Myocyte (in vitro differentiated cells): ENCODE measurements around the gene C1QL1. TPM values are rescaled to one million over a fixed set of nuclear protein-coding genes. Genes with fewer than 3 reads are reported as not detected.
"Not testable (repeated sequence)": the region's sequence is repeated elsewhere in the genome, so short reads cannot be mapped to it uniquely, and the experiment has no call there.

Experiments
- DNase-seq: peaks from one replicate; pipeline ENCODE4 v3.0.0-alpha.2; 2012; ENCODE audit warnings: low read depth
- total RNA-seq: library from RNA; depleted of rRNA; stranded (reverse); fragments of >200 nt; gene quantifications from 2 replicates; pipeline ENCODE4 v1.2.3, GENCODE V29; 2014

Gene C1QL1
- total RNA-seq, 1 donor from 2014 or later = 0.11 TPM

- DNase-seq = no peak
These were observed 2.4 kb downstream of the C1QL1 start for GRCh38 chr17:44965481-44966234.

- no peak for DNase-seq
These were observed 6.2 kb downstream of the C1QL1 start for GRCh38 chr17:44961921-44962350.

DNA sequence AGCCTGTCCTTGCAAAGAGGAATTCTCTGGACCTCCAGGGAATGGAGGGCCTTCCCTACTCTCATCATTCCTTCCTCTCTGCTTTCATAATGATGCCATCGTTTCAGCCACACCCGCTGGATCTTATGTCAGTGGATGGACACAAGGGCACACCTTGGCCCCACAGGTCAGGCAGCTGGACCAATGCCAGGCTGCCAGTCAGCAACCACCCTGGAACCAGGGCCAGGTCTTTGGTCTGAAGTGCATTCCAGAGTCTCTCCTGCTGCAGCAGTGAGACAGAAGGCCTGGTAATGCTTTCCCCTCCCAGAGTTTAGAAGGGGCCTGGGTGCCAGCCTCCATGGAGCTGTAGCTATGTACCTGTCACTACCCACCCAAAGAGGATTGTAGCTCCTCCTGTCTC, 7.4 kb downstream of the C1QL1 start:
- DNase-seq = no peak

GRCh38 chr17:44959821-44960531, 8.1 kb downstream of the C1QL1 start:
- no peak for DNase-seq

- DNase-seq = no peak
These were observed 10.8 kb downstream of the C1QL1 start for GRCh38 chr17:44956998-44957981.

- no peak for DNase-seq
These were observed 12.3 kb downstream of the C1QL1 start for GRCh38 chr17:44955674-44956425.

GRCh38 chr17:44952946-44953475, 15.1 kb downstream of the C1QL1 start:
- DNase-seq = no peak

DNA sequence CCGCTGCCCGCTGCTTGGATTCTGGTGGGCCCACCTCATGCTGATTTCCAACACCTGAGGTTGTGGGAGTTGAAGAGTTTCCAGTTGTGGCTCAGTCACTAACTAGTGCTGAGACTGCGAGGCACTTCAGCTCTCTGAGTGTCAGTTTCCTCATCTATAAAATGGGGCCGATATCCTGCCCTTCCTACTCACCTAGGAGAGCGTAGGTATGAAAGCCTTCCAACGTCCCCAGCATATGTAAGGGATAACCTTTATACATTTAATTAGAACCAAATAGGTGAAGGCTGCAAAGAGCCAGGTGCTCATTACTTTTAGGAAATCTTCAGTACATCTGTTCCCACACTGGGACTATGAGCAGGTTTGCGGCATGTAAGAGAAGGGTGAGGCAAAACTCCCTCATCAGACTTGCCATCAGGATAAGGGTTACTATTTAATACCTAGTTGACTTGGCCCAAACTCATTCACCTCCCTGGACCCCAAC, 19.7 kb downstream of the C1QL1 start:
- DNase-seq = no peak

DNA sequence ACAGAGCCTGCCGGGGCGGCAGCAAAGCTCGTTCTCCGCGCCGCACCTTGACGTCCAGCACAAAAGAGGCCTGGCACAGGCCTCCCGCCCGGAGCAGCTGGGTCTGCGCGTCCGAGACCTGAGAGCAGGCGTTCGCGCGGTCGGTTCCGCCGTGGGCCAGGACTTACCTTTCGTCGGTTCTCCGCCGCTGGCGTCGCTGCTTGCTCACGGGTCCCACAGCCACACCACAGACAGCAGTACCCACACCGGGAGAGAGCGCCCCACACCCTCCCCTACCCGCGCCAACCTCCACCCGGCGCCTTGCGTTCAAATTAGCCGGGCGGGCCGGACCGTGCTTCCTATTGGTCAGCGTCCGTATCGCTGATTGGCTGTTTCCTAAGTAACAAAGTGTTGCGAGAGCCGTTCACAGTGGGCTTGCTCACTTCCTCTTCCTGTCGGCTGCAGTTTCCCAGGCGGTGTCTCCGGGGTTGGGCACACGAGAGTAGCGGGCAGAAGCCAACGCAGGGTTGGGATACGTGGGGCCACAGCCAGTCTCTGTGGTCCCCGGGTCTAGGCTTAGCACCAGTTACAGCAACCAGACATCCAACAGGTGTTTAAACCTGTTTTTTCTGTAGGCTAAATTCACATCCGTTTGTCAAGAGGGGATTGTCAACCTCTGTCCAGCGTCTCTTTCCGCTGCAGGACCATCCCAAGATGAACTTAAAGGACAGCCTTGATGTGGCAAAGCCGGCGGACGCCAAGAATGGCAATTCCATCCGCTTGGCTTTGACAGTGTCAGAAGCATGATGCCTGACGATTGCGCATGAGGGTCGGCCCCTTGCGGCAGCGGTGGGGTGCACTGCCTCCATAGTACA, 20.4 kb downstream of the C1QL1 start, which contains the start of gene KIF18B:
Gene KIF18B, minus strand, starts transcription at position 313 of the 854 bp plus-strand sequence. CDS start 11,429 bp downstream, outside the sequence.
- DNase-seq = peak; percentile 94

- DNase-seq = not testable (repeated sequence)
These were observed 22.5 kb downstream of the C1QL1 start for GRCh38 chr17:44945652-44946051.

GRCh38 chr17:44942456-44942855, 25.6 kb downstream of the C1QL1 start:
- no peak for DNase-seq

- DNase-seq = peak; percentile 35
These were observed 26.3 kb downstream of the C1QL1 start for GRCh38 chr17:44941712-44942331.

DNA sequence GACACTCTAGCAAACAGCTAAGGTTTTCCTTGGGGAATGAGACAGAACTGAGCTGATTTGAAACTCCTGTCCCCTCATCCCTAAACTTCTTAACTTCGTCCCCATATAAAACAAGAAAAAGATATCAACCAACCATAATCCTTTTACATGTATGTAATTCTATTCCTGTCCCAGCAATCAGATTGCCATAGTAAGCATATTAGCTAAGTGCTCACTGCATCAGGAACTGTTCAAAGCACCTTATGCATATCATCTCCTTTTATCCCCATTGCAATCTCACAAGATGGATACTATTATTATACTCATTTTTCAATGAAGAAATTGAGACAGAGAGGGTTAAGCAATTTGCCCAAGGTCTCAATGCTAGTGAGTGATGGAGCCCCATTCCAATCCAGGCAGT, 27.3 kb downstream of the C1QL1 start:
- DNase-seq = no peak

GRCh38 chr17:44940317-44940716, 27.8 kb downstream of the C1QL1 start:
- no peak for DNase-seq

- DNase-seq = no peak
These were observed 33.0 kb downstream of the C1QL1 start for GRCh38 chr17:44935116-44935515.

DNA sequence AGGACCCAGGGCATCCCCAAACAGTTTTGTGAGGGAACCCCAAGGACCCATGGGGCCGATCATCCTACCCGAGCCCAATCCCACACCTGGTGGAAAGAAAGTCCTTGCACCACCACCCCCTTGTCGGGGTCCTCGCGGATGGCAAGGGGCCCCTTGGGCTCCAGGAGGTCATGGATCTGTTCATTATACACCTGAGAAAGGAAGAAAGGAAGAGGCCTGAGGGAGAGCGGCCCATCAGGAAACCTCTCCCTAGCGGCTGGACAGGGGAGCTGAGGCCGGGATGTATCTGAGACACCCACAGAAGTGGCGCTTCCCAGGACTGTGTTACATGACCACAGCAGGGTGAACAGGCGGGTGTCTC, 33.4 kb downstream of the C1QL1 start:
- no peak for DNase-seq

- no peak for DNase-seq
These were observed 34.0 kb downstream of the C1QL1 start for GRCh38 chr17:44933824-44934744.

- no peak for DNase-seq
These were observed 35.4 kb downstream of the C1QL1 start for GRCh38 chr17:44932787-44933097.
